Brain microvascular endothelial cell (primary cell): ENCODE results near the gene CYP4F22.
"Not testable (repeated sequence)": the region's sequence is repeated elsewhere in the genome, so short reads cannot be mapped to it uniquely, and the experiment has no call there.

Source experiments
- DNase-seq: peaks from one replicate; pipeline ENCODE4 v3.0.0-alpha.2; 2020
- H3K27ac ChIP-seq: fragments of 250-450 bp; sonication (Bioruptor Pico); 2 replicates; pipeline ENCODE4 v1.5.1; 2020; ENCODE audit warnings: mild to moderate bottlenecking, moderate library complexity
- H3K27me3 ChIP-seq: fragments of 250-450 bp; sonication (Bioruptor Pico); replicated peaks from 2 replicates; pipeline ENCODE4 v1.5.1; 2020; ENCODE audit warnings: mild to moderate bottlenecking
- H3K36me3 ChIP-seq: fragments of 250-450 bp; sonication (Bioruptor Pico); replicated peaks from 2 replicates; pipeline ENCODE4 v1.5.1; 2020; ENCODE audit warnings: mild to moderate bottlenecking
- H3K4me3 ChIP-seq: 2 replicates; pipeline ENCODE4 v1.5.1; 2011; ENCODE audit warnings: low read depth, mild to moderate bottlenecking, control low read depth, low read length, moderate library complexity
- in situ Hi-C: cut with HindIII; loops from 2 replicates; pipeline ENCODE4 v1.10.0; 2017; ENCODE audit warnings: low sequenced_read_pairs, low pct_ligation_motif_present
- TF ChIP-seq, protein P1 (sequence below): IDR thresholded peaks from 2 replicates; pipeline ENCODE4 v1.5.1; 2011; ENCODE audit warnings: low read depth, mild to moderate bottlenecking, moderate library complexity, low read length, control low read depth, inconsistent platforms; ENCODE audit errors: missing control alignments

CYP4F22 gene

DNA sequence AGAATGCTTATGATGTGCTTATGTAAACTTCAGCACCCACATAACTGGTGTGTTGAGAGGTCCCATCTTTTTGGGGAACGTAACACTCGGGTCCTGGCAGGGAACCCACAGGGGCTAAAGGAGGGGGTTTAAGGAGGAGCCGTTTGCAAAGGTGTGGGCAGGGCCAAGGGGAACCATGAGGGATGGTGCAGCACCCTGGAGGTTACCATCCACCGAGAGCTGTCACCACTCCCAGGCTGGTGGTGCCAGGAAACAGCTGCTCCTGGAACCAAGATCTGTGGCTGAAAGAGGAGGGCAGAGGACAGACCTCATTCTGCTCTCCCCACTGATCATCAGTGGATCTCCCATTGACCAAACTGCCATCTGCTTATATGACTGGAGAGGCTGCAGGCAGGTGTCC lies 83.5 kb downstream of the CYP4F22 start:
- no peak for DNase-seq
- TF ChIP-seq, protein P1, sequence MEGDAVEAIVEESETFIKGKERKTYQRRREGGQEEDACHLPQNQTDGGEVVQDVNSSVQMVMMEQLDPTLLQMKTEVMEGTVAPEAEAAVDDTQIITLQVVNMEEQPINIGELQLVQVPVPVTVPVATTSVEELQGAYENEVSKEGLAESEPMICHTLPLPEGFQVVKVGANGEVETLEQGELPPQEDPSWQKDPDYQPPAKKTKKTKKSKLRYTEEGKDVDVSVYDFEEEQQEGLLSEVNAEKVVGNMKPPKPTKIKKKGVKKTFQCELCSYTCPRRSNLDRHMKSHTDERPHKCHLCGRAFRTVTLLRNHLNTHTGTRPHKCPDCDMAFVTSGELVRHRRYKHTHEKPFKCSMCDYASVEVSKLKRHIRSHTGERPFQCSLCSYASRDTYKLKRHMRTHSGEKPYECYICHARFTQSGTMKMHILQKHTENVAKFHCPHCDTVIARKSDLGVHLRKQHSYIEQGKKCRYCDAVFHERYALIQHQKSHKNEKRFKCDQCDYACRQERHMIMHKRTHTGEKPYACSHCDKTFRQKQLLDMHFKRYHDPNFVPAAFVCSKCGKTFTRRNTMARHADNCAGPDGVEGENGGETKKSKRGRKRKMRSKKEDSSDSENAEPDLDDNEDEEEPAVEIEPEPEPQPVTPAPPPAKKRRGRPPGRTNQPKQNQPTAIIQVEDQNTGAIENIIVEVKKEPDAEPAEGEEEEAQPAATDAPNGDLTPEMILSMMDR: no peak
- H3K27ac ChIP-seq: no peak overlapping the region
- in situ Hi-C loops: no loop called here
- no peaks in the 10 kb centered on the region for H3K36me3 ChIP-seq
- H3K4me3 ChIP-seq: no peak overlapping the region
- H3K27me3 ChIP-seq: no peaks in the 10 kb centered on the region

DNA sequence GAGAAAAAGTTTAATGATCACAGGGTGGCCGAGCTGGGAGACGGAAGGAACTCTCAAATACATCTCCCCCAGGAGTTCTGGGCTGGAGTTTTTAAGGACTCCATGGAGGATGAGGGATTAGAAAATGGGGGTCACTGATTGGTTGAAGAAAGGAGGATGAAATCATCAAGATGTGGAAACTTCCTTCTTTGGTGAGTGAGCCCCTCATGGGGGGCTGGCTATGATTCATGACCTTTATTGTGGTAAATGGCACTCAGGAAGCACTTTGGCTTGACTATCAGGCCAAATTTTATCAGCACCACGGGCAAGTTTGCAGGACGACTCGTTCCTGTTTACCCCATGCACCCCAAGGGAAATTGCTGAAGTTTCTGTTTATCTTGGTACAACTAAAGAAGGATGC lies 84.2 kb downstream of the CYP4F22 start:
- DNase-seq, H3K27me3 ChIP-seq, H3K4me3 ChIP-seq, in situ Hi-C loops, H3K36me3 ChIP-seq, H3K27ac ChIP-seq: not testable (repeated sequence)

DNA sequence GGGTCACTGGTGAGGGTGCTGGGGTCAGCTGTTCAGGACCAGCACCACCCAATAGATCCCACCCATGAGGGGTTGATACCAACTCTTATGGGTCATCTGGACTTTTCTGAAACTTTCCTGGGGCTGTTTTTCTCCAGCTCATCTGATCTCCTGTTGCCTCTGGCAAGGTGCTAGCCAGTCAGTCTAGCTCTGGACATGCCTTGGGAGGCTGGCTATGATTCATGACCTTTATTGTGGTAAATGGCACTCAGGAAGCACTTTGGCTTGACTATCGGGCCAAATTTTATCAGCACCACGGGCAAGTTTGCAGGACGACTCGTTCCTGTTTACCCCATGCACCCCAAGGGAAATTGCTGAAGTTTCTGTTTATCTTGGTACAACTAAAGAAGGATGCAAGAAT lies 85.4 kb downstream of the CYP4F22 start:
- H3K4me3 ChIP-seq, DNase-seq, in situ Hi-C loops, H3K36me3 ChIP-seq, H3K27me3 ChIP-seq, H3K27ac ChIP-seq: not testable (repeated sequence)

DNA sequence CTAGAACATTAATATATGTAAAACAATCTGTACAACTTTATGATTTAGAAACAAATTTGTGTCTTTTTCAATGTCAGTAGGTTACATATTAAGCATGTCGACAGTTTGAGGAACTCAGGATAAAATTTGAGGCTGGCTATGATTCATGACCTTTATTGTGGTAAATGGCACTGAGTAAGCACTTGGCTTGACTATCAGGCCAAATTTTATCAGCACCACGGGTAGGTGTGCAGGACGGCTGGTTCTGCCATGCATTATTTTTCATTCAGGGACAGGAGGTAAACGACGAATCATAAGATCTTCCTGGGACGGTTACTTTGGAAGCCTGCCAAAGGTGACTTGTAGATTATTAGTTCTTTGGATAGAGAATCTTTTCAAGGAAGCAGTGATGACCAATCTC lies 86.7 kb downstream of the CYP4F22 start:
- in situ Hi-C loops: no loop called here
- TF ChIP-seq, protein P1: no peak
- no peak for DNase-seq
- no peaks in the 10 kb centered on the region for H3K27me3 ChIP-seq
- no peak overlapping the region for H3K27ac ChIP-seq
- no peaks in the 10 kb centered on the region for H3K36me3 ChIP-seq
- no peak overlapping the region for H3K4me3 ChIP-seq
